Adrenal gland (tissue), 5 donors: Measurements from ENCODE around the gene GABPB2.
"Not testable (repeated sequence)": the region's sequence is repeated elsewhere in the genome, so short reads cannot be mapped to it uniquely, and the experiment has no call there.

Experiments
- POLR2A ChIP-seq, 2 donors: fragments of 450-650 bp; IDR thresholded peaks; one replicate each; pipeline ENCODE4 v1.6.1; 2017; ENCODE audit warnings: antibody characterized with exemption in 2 of 2, mild to moderate bottlenecking in 2 of 2, moderate library complexity in 1 of 2
- TF ChIP-seq, protein P1 (sequence below), 6 experiments: fragments of 450-650 bp in 4 of 6; fragments of 200-600 bp in 2 of 6; sonication (generic) in 1 of 6; IDR thresholded peaks; 1 replicate in 5 of 6; 2 replicates in 1 of 6; pipeline versions ENCODE4 v1.5.1 to v1.8.0; 2016 to 2021; ENCODE audit warnings: antibody characterized with exemption in 6 of 6, mild to moderate bottlenecking in 2 of 6, moderate library complexity in 1 of 6
- donor health status: DM: no; HTN: no; CAD: no.

DNA sequence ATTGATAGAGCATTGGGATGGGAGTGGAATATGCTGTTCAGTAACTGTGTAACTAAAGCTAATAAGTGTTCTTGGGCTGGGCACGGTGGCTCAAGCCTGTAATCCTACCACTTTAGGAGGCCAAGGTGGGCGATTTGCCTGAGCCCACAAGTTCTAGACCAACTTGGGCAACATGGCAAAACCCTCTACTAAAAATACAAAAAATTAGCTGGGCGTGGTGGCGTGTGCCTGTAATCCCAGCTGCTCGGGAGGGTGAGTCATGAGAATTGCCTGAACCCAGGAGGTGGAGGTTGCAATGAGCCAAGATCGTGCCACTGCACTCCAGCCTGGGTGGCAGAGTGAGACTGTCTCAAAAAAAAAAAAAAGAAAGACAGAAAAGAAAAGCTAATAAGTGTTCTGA lies 26.9 kb downstream of the GABPB2 start:
- TF ChIP-seq, protein P1, sequence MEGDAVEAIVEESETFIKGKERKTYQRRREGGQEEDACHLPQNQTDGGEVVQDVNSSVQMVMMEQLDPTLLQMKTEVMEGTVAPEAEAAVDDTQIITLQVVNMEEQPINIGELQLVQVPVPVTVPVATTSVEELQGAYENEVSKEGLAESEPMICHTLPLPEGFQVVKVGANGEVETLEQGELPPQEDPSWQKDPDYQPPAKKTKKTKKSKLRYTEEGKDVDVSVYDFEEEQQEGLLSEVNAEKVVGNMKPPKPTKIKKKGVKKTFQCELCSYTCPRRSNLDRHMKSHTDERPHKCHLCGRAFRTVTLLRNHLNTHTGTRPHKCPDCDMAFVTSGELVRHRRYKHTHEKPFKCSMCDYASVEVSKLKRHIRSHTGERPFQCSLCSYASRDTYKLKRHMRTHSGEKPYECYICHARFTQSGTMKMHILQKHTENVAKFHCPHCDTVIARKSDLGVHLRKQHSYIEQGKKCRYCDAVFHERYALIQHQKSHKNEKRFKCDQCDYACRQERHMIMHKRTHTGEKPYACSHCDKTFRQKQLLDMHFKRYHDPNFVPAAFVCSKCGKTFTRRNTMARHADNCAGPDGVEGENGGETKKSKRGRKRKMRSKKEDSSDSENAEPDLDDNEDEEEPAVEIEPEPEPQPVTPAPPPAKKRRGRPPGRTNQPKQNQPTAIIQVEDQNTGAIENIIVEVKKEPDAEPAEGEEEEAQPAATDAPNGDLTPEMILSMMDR (IDR thresholded peaks at IDR 0.05), result not testable (repeated sequence)
- not testable (repeated sequence) for TF ChIP-seq POLR2A (IDR thresholded peaks at IDR 0.05)
